Nephron (organoid): ENCODE measurements around the gene STK11.
A peak's percentile ranks its signal among the peaks of the same experiment; 100 is the strongest.

ENCODE experiments used
- H3K27ac Mint-ChIP-seq, 3 experiments: 2 replicates each; pipeline ENCODE4 v1.8.0; 2020; ENCODE audit warnings: mixed read lengths in 3 of 3, mild to moderate bottlenecking in 2 of 3, moderate library complexity in 1 of 3
- H3K27me3 Mint-ChIP-seq: 2 replicates; pipeline ENCODE4 v1.8.0; 2021; ENCODE audit warnings: low read depth, mild to moderate bottlenecking, moderate library complexity, mixed read lengths
- H3K36me3 Mint-ChIP-seq: 2 replicates; pipeline ENCODE4 v1.8.0; 2020; ENCODE audit warnings: low read depth, mixed read lengths
- H3K4me1 Mint-ChIP-seq: 2 replicates; pipeline ENCODE4 v1.8.0; 2020; ENCODE audit warnings: mixed read lengths
- H3K4me3 Mint-ChIP-seq, 3 experiments: 2 replicates each; pipeline ENCODE4 v1.8.0; 2020; ENCODE audit warnings: mild to moderate bottlenecking in 3 of 3, mixed read lengths in 3 of 3, moderate library complexity in 2 of 3
- H3K9me3 Mint-ChIP-seq: 2 replicates; pipeline ENCODE4 v1.8.0; 2020; ENCODE audit warnings: mixed read lengths
- TF ChIP-seq, protein P1 (sequence below), 3 experiments: fragments of 200-600 bp; sonication (generic); IDR thresholded peaks; one replicate each; pipeline ENCODE4 v1.5.0; 2021; ENCODE audit warnings: antibody characterized with exemption in 3 of 3; ENCODE audit not compliant: unreplicated experiment in 3 of 3

Gene STK11

DNA sequence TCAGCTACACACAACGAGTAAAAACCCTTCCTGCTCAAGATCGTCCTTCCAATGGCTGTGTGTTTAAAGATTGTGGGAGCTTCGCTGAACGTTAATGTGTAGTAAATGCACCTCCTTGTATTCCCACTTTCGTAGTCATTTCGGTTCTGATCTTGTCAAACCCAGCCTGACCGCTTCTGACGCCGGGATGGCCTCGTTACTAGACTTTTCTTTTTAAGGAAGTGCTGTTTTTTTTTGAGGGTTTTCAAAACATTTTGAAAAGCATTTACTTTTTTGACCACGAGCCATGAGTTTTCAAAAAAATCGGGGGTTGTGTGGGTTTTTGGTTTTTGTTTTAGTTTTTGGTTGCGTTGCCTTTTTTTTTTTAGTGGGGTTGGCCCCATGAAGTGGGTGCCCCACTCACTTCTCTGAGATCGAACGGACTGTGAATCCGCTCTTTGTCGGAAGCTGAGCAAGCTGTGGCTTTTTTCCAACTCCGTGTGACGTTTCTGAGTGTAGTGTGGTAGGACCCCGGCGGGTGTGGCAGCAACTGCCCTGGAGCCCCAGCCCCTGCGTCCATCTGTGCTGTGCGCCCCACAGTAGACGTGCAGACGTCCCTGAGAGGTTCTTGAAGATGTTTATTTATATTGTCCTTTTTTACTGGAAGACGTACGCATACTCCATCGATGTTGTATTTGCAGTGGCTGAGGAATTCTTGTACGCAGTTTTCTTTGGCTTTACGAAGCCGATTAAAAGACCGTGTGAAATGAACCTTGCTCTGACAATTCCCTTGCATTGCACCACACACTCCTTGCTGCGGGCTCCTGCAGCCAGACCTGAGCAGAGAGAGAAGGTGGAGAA is 67.1 kb downstream of the STK11 start:
- Mint-ChIP-seq H3K9me3 (no peaks in the 10 kb centered on the region), H3K4me3 (peak overlapping the region; percentile 70 to 94 (median 82)), H3K36me3 (peaks cover 40% of the 10 kb centered on the region), H3K27ac (peak overlapping the region; percentile 44 to 85 (median 63)), H3K27me3 (peaks cover 5% of the 10 kb centered on the region), H3K4me1 (peaks cover 56% of the 10 kb centered on the region)
- TF ChIP-seq, protein P1, sequence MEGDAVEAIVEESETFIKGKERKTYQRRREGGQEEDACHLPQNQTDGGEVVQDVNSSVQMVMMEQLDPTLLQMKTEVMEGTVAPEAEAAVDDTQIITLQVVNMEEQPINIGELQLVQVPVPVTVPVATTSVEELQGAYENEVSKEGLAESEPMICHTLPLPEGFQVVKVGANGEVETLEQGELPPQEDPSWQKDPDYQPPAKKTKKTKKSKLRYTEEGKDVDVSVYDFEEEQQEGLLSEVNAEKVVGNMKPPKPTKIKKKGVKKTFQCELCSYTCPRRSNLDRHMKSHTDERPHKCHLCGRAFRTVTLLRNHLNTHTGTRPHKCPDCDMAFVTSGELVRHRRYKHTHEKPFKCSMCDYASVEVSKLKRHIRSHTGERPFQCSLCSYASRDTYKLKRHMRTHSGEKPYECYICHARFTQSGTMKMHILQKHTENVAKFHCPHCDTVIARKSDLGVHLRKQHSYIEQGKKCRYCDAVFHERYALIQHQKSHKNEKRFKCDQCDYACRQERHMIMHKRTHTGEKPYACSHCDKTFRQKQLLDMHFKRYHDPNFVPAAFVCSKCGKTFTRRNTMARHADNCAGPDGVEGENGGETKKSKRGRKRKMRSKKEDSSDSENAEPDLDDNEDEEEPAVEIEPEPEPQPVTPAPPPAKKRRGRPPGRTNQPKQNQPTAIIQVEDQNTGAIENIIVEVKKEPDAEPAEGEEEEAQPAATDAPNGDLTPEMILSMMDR (IDR thresholded peaks at IDR 0.05; ENCODE audit: unreplicated experiment in 3 of 3), result no peak

DNA sequence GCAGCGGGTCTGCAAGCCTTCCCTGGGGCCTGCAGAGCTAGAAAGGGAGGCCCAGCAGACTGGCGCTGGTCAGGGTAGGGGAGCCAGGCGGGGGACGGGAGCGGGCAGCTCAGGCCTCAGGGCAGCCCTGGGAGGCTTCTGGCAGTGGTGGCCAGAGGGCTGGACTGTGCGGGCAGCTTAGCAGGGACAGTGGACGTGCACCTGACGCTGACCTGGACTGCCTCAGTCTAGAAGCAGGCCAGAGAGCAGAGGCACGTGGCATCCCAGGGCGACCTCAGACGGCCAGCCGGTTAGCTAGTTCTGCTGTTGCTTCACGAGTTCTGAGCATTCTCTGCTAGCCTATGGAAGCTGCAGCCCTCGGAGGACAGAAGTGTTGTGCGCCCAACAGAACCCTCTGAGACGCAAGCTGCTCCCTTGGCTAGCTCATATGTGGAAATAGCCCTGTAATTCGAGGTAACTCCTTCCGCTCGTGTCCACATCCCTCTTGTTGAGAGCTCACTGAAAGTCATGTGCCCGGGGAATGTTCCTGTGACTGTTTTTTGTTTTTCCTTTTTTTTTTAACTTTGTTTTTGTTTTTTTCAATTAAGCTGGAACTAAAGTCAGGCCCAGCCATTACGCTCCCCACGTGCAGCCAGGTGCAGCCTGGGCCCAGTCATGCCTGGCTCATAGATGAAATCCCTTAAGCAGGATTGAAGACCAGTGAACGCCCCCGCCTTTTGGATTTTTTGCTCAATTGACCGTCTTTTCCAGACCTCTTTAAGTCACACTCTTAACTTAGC is 67.9 kb downstream of the STK11 start:
- H3K36me3 Mint-ChIP-seq, result peaks cover 40% of the 10 kb centered on the region

DNA sequence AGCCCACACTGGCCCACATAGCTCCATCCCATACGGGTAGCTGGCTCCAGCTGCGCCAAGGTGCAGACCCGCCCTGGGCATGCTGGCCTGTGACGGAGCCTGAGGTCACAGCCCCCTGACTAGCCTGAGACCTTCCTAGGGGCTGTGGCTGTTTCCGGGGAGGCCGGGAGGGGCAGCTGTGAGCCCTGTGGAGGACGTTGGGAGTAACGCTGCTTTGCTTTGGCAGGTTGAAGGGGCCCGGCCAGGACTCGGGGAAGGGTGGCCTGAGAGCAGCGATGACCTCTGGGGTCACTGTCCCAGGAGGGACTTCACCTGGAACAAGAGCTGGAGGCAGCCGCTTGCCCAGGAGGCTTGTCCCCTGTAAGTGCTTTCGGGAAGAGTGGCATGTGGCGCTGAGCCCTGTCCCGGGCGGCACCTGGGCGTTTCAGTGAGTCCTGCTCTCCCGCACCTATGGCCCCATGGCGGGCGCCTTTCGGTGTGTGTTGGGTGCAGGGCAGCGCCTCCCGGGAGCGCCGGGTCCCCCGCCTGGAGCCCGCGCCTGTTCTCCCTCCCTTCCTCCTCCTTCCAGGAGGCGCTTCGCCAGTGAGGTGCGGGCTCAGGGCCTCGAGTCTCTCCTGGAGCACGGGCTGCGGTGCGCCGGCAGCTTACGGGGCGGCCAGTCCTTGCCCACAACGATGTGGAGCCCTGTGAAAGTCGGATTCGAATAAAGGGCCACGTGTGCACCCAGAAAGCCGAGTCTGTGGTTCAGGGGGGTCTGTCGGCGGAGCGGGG is 68.7 kb downstream of the STK11 start:
- H3K4me3 Mint-ChIP-seq, result peak overlapping the region; percentile 72 to 86 (median 74)
- peak overlapping the region; percentile 88 to 94 (median 89) for H3K27ac Mint-ChIP-seq
- H3K27me3 Mint-ChIP-seq, result no peaks in the 10 kb centered on the region
- no peaks in the 10 kb centered on the region for H3K9me3 Mint-ChIP-seq
- peaks cover 43% of the 10 kb centered on the region for H3K4me1 Mint-ChIP-seq
- TF ChIP-seq, protein P1 (IDR thresholded peaks at IDR 0.05; ENCODE audit: unreplicated experiment in 3 of 3), result no peak
- peaks cover 40% of the 10 kb centered on the region for H3K36me3 Mint-ChIP-seq

More for the DNA sequence above, 67.9 kb downstream of the STK11 start:
- H3K4me1 Mint-ChIP-seq, result peaks cover 49% of the 10 kb centered on the region
- H3K27ac Mint-ChIP-seq, result peak overlapping the region; percentile 88 to 94 (median 89)
- peaks cover 4% of the 10 kb centered on the region for H3K27me3 Mint-ChIP-seq
- TF ChIP-seq, protein P1 (IDR thresholded peaks at IDR 0.05; ENCODE audit: unreplicated experiment in 3 of 3), result no peak
- peak overlapping the region; percentile 72 to 94 (median 82) for H3K4me3 Mint-ChIP-seq
- H3K9me3 Mint-ChIP-seq, result no peaks in the 10 kb centered on the region

DNA sequence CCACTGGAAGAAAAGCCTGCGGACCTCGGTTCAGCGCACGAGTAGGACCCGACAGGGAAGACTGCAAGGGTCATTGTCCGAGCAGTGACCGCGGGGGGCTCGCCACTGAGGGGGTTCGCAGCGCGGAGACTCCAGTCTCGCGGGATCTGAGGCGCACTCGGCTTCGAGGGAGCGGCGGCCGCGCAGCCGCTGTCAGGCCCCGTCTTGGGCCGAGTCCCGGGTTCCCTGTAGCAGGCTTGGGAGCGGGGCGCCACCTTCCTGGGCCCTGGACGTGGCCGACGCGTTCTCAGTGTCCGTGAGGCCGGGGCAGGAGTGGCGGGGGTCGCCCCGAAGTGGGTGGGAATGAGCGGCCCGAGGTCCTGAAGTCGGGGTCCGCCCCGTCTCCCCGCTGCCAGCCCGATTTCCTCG is 69.3 kb downstream of the STK11 start:
- H3K27me3 Mint-ChIP-seq, result no peaks in the 10 kb centered on the region

More for the DNA sequence above, 69.3 kb downstream of the STK11 start:
- Mint-ChIP-seq H3K9me3 (no peaks in the 10 kb centered on the region), H3K36me3 (peaks cover 42% of the 10 kb centered on the region), H3K4me3 (peak overlapping the region; percentile 70 to 80 (median 74)), H3K27ac (peak overlapping the region in 1 of 3 experiments; percentile 72), H3K4me1 (peaks cover 46% of the 10 kb centered on the region)
- TF ChIP-seq, protein P1 (IDR thresholded peaks at IDR 0.05; ENCODE audit: unreplicated experiment in 3 of 3), result no peak
